ENCODE data around the gene FNDC5. TPM values are rescaled to one million over a fixed set of nuclear protein-coding genes. Genes with fewer than 3 reads are reported as not detected.
A peak's percentile ranks its signal among the peaks of the same experiment; 100 is the strongest.

The FNDC5 gene
- total and polyA plus RNA-seq, 2 of the 13 experiments (the other 11 are each of a cell fraction or from before 2014, with no cell fraction given): 1.4 to 3.1 TPM

DNA sequence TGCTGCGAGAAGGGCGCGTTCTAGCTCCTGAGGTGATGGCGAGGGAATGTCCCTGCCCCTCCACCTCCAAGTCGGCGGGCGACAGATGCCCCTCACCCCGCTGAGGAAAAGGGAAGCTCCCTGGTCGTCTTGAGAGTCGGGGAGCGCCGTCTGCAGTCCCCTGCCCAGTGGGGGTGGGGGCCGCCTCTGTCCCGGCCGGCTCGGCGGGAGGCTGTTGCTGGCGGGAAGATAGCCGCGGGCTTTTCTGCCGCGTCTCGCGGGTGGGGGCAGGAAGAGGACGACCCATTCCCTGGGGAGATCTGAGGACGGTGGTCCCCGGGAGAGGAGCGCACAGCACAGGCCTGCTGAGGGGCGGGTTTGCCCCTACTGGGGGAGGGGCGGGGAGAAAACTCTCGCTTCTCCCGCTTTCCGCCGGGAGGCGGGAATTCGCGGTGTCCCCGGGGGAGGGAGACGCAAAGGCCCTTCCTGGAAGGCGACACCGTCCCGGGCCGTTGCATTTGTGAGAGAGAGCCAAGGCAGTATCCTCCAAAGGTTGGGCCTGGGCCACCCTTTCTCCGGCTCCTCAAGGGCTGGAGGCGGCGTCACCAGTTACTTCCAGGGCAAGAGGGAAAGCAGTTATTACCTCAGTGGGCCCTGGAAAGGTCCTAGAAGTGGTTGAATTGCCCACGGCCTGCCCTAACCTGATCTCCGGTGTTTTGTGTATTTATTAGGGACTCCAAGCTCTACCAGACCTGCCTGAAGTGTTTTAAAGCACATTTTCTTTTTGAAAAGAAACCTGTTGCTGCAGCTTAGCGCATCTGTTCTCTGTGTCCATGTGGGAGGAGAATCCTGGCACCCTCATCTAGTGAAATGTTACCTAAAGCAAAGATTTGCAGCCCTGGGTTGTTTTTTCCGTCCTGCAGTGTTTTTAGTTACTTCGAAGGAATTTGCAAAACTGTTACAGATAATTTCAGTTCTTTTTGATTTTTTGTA lies 52.6 kb downstream of the FNDC5 start (continued):
- TF ChIP-seq HES4 (CRISPR knock-in tag; IDR thresholded peaks at IDR 0.05; ENCODE audit: borderline replicate concordance): no peak; the same call in 1 of the 2 replicates
- TF ChIP-seq, protein P1, sequence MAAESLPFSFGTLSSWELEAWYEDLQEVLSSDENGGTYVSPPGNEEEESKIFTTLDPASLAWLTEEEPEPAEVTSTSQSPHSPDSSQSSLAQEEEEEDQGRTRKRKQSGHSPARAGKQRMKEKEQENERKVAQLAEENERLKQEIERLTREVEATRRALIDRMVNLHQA (CRISPR knock-in tag; IDR thresholded peaks at IDR 0.05): no peak
- TF ChIP-seq, protein P2, sequence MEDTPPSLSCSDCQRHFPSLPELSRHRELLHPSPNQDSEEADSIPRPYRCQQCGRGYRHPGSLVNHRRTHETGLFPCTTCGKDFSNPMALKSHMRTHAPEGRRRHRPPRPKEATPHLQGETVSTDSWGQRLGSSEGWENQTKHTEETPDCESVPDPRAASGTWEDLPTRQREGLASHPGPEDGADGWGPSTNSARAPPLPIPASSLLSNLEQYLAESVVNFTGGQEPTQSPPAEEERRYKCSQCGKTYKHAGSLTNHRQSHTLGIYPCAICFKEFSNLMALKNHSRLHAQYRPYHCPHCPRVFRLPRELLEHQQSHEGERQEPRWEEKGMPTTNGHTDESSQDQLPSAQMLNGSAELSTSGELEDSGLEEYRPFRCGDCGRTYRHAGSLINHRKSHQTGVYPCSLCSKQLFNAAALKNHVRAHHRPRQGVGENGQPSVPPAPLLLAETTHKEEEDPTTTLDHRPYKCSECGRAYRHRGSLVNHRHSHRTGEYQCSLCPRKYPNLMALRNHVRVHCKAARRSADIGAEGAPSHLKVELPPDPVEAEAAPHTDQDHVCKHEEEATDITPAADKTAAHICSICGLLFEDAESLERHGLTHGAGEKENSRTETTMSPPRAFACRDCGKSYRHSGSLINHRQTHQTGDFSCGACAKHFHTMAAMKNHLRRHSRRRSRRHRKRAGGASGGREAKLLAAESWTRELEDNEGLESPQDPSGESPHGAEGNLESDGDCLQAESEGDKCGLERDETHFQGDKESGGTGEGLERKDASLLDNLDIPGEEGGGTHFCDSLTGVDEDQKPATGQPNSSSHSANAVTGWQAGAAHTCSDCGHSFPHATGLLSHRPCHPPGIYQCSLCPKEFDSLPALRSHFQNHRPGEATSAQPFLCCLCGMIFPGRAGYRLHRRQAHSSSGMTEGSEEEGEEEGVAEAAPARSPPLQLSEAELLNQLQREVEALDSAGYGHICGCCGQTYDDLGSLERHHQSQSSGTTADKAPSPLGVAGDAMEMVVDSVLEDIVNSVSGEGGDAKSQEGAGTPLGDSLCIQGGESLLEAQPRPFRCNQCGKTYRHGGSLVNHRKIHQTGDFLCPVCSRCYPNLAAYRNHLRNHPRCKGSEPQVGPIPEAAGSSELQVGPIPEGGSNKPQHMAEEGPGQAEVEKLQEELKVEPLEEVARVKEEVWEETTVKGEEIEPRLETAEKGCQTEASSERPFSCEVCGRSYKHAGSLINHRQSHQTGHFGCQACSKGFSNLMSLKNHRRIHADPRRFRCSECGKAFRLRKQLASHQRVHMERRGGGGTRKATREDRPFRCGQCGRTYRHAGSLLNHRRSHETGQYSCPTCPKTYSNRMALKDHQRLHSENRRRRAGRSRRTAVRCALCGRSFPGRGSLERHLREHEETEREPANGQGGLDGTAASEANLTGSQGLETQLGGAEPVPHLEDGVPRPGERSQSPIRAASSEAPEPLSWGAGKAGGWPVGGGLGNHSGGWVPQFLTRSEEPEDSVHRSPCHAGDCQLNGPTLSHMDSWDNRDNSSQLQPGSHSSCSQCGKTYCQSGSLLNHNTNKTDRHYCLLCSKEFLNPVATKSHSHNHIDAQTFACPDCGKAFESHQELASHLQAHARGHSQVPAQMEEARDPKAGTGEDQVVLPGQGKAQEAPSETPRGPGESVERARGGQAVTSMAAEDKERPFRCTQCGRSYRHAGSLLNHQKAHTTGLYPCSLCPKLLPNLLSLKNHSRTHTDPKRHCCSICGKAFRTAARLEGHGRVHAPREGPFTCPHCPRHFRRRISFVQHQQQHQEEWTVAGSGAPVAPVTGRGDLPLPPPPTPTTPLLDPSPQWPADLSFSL (CRISPR knock-in tag; IDR thresholded peaks at IDR 0.05): 0 out of 2 replicates have a peak, but pooled peaks have one; percentile 3
- TF ChIP-seq DMAP1 (CRISPR knock-in tag; IDR thresholded peaks at IDR 0.05): peak; percentile 16; the same call in 1 of the 2 replicates
- no peak for TF ChIP-seq CEBPB (IDR thresholded peaks at IDR 0.05; ENCODE audit: borderline replicate concordance, low read depth, low read length)
- no peak for TF ChIP-seq ZNF781 (CRISPR knock-in tag; IDR thresholded peaks at IDR 0.05; ENCODE audit: borderline replicate concordance, not compliant biosample characterization)
- peak; percentile 27 for TF ChIP-seq ZNF883 (CRISPR knock-in tag; IDR thresholded peaks at IDR 0.05; ENCODE audit: not compliant biosample characterization)
- no peak for TF ChIP-seq TBX2 (CRISPR knock-in tag; IDR thresholded peaks at IDR 0.05; ENCODE audit: borderline replicate concordance)
- TF ChIP-seq ZNF709 (CRISPR knock-in tag; IDR thresholded peaks at IDR 0.05): peak; percentile 1; the same call in 1 of the 2 replicates
- TF ChIP-seq, protein P3, sequence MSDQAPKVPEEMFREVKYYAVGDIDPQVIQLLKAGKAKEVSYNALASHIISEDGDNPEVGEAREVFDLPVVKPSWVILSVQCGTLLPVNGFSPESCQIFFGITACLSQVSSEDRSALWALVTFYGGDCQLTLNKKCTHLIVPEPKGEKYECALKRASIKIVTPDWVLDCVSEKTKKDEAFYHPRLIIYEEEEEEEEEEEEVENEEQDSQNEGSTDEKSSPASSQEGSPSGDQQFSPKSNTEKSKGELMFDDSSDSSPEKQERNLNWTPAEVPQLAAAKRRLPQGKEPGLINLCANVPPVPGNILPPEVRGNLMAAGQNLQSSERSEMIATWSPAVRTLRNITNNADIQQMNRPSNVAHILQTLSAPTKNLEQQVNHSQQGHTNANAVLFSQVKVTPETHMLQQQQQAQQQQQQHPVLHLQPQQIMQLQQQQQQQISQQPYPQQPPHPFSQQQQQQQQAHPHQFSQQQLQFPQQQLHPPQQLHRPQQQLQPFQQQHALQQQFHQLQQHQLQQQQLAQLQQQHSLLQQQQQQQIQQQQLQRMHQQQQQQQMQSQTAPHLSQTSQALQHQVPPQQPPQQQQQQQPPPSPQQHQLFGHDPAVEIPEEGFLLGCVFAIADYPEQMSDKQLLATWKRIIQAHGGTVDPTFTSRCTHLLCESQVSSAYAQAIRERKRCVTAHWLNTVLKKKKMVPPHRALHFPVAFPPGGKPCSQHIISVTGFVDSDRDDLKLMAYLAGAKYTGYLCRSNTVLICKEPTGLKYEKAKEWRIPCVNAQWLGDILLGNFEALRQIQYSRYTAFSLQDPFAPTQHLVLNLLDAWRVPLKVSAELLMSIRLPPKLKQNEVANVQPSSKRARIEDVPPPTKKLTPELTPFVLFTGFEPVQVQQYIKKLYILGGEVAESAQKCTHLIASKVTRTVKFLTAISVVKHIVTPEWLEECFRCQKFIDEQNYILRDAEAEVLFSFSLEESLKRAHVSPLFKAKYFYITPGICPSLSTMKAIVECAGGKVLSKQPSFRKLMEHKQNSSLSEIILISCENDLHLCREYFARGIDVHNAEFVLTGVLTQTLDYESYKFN (CRISPR knock-in tag; conservative IDR thresholded peaks at IDR 0.05): no peak; the same call in 1 of the 2 replicates
- no peak for TF ChIP-seq ZNF878 (CRISPR knock-in tag; IDR thresholded peaks at IDR 0.05)
- no peak for TF ChIP-seq SMAD1 (CRISPR knock-in tag; IDR thresholded peaks at IDR 0.05; ENCODE audit: borderline replicate concordance, low read depth)
